ENCODE data around the gene KRT14.

KRT14 gene

DNA sequence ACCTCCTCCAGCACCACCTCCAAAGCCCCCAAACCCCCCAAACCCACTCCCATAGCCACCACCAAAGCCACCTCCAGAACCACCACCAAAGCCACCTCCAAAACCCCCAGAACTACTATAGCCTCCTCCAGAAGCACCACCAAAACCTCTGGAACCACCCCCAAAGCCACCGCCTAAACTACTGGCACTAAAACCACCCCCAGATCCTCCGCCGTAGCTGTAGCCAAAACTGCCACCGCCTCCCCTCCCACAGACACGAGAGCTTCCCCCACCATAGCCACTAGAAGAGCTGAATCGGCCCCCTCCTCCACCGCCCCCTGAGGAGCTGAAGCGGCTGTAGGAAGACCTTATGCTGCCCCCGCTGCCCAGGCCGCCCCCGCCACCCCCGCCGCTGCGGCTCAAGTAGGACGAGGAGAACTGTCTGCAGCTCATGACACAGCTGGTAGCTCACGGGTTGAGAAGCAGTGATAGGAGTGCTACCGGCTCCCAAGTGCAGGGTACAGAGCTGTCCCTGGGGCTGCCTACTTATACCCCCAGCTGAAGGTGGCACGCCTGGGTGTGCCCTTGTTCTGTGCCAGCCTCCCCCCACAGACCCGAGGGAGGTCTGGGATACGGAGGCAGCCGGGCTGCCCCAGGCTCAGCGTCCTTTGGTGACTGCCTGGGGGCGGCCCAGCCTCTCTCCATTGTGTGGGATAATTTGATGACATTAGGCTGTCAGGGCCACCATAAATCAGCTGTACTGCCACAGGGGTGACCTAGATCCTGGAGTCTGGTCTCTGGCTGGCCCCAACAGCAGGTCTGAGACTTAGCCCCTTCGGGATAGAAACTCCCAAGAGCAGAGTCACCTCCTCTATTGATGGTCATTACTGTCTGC is 14.9 kb downstream of the KRT14 start, which contains the start of gene KRT9:
Gene KRT9 (minus strand): TSS at position 499 of the 874 bp plus-strand sequence. CDS start 67 bp downstream, at position 432.
- Histone ChIP-seq H3K4me3 (ENCODE audit: low read depth, low read length, poor library complexity, severe bottlenecking) (no peak within 1 kb of the TSS), H3K4me1 (ENCODE audit: insufficient read depth, low read length, severe bottlenecking) (no peaks in the 10 kb centered on the region), H3K27ac (ENCODE audit: low read depth, low read length, poor library complexity, severe bottlenecking) (no peak within 1 kb of the TSS), H3K4me2 (ENCODE audit: low read length) (no peak within 1 kb of the TSS), H3K79me2 (ENCODE audit: insufficient read depth, low read length) (no peaks in the 10 kb centered on the region), H3K27me3 (ENCODE audit: insufficient read depth, low read length) (no peaks in the 10 kb centered on the region; the same call in 1 of the 2 replicates), H3F3A (ENCODE audit: insufficient read depth, low read length) (no peaks in the 10 kb centered on the region), H4K20me1 (ENCODE audit: insufficient read depth, low read length) (no peaks in the 10 kb centered on the region), H2AFZ (ENCODE audit: low read length) (no peak within 1 kb of the TSS), H3K9me2 (ENCODE audit: low read depth, low read length) (no peaks in the 10 kb centered on the region), H3K36me3 (ENCODE audit: insufficient read depth, low read length) (no peaks in the 10 kb centered on the region), H3K9ac (ENCODE audit: low read length) (no peak within 1 kb of the TSS), H3K9me3 (ENCODE audit: low read length) (no peaks in the 10 kb centered on the region)
- TF ChIP-seq, protein P1, sequence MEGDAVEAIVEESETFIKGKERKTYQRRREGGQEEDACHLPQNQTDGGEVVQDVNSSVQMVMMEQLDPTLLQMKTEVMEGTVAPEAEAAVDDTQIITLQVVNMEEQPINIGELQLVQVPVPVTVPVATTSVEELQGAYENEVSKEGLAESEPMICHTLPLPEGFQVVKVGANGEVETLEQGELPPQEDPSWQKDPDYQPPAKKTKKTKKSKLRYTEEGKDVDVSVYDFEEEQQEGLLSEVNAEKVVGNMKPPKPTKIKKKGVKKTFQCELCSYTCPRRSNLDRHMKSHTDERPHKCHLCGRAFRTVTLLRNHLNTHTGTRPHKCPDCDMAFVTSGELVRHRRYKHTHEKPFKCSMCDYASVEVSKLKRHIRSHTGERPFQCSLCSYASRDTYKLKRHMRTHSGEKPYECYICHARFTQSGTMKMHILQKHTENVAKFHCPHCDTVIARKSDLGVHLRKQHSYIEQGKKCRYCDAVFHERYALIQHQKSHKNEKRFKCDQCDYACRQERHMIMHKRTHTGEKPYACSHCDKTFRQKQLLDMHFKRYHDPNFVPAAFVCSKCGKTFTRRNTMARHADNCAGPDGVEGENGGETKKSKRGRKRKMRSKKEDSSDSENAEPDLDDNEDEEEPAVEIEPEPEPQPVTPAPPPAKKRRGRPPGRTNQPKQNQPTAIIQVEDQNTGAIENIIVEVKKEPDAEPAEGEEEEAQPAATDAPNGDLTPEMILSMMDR (IDR thresholded peaks at IDR 0.05; ENCODE audit: low read length): no peak
- no peak for TF ChIP-seq EZH2 (IDR thresholded peaks at IDR 0.05; ENCODE audit: borderline replicate concordance, low read length)

DNA sequence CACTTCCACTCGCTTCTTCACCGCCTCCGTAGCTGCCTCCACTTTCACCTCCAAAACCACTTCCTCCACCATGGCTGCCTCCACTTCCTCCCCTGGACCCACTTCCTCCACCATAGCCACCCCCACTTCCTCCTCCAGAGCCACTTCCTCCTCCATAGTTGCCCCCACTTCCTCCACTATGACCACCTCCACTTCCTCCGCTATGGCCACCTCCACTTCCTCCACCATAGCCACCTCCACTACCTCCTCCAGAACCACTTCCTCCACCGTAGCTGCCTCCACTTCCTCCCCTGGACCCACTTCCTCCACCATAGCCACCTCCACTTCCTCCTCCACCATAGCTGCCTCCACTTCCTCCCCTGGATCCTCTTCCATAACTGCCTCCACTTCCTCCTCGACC is 19.4 kb downstream of the KRT14 start:
- Histone ChIP-seq H4K20me1 (ENCODE audit: insufficient read depth, low read length) (no peaks in the 10 kb centered on the region), H3K27me3 (ENCODE audit: insufficient read depth, low read length) (no peaks in the 10 kb centered on the region), H3K4me2 (ENCODE audit: low read length) (no peak overlapping the region)

DNA sequence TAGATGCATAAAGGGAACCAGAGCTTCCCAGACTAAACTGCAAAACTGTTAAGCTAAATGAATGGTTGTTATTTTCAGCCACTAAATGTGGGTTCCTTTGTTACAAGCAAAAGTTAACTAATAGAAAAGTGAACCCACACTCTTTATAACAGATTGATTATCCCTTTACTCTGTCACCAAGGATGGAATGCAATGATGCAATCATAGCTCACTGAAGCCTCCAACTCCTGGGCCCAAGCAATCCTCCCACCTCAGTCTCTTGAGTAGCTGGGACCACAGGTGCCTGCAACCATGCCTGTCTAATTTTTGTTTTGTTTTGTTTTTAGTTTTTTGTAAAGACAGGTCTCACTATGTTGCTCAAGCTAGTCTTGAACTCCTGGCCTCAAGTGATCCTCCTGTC is 21.4 kb downstream of the KRT14 start:
- no peaks in the 10 kb centered on the region for H3K9me2 ChIP-seq (ENCODE audit: low read depth, low read length)
- H3K27me3 ChIP-seq (ENCODE audit: insufficient read depth, low read length): no peaks in the 10 kb centered on the region
- H3F3A ChIP-seq (ENCODE audit: insufficient read depth, low read length): no peaks in the 10 kb centered on the region
- no peak overlapping the region for H2AFZ ChIP-seq (ENCODE audit: low read length)
- H4K20me1 ChIP-seq (ENCODE audit: insufficient read depth, low read length): no peaks in the 10 kb centered on the region
- H3K9me3 ChIP-seq (ENCODE audit: low read length): no peaks in the 10 kb centered on the region
- H3K4me2 ChIP-seq (ENCODE audit: low read length): no peak overlapping the region
- no peaks in the 10 kb centered on the region for H3K79me2 ChIP-seq (ENCODE audit: insufficient read depth, low read length)
- TF ChIP-seq EZH2 (IDR thresholded peaks at IDR 0.05; ENCODE audit: borderline replicate concordance, low read length): no peak
- TF ChIP-seq, protein P1 (IDR thresholded peaks at IDR 0.05; ENCODE audit: low read length): no peak
- no peak overlapping the region for H3K9ac ChIP-seq (ENCODE audit: low read length)
- no peaks in the 10 kb centered on the region for H3K4me1 ChIP-seq (ENCODE audit: insufficient read depth, low read length, severe bottlenecking)
- no peak overlapping the region for H3K27ac ChIP-seq (ENCODE audit: low read depth, low read length, poor library complexity, severe bottlenecking)
- no peak overlapping the region for H3K4me3 ChIP-seq (ENCODE audit: low read depth, low read length, poor library complexity, severe bottlenecking)
- H3K36me3 ChIP-seq (ENCODE audit: insufficient read depth, low read length): no peaks in the 10 kb centered on the region

More for the DNA sequence above, 19.4 kb downstream of the KRT14 start:
- H3K4me3 ChIP-seq (ENCODE audit: low read depth, low read length, poor library complexity, severe bottlenecking): no peak overlapping the region
- H3K79me2 ChIP-seq (ENCODE audit: insufficient read depth, low read length): no peaks in the 10 kb centered on the region
- H3K36me3 ChIP-seq (ENCODE audit: insufficient read depth, low read length): no peaks in the 10 kb centered on the region
- H2AFZ ChIP-seq (ENCODE audit: low read length): no peak overlapping the region
- H3K27ac ChIP-seq (ENCODE audit: low read depth, low read length, poor library complexity, severe bottlenecking): no peak overlapping the region
- no peak overlapping the region for H3K9ac ChIP-seq (ENCODE audit: low read length)
- no peak for TF ChIP-seq EZH2 (IDR thresholded peaks at IDR 0.05; ENCODE audit: borderline replicate concordance, low read length)
- TF ChIP-seq, protein P1 (IDR thresholded peaks at IDR 0.05; ENCODE audit: low read length): no peak
- H3K9me2 ChIP-seq (ENCODE audit: low read depth, low read length): no peaks in the 10 kb centered on the region
- H3K9me3 ChIP-seq (ENCODE audit: low read length): no peaks in the 10 kb centered on the region
- no peaks in the 10 kb centered on the region for H3K4me1 ChIP-seq (ENCODE audit: insufficient read depth, low read length, severe bottlenecking)
- H3F3A ChIP-seq (ENCODE audit: insufficient read depth, low read length): no peaks in the 10 kb centered on the region

All from OCI-LY1 (cell line).